ENCODE measurements around the gene B9D1.

DNA sequence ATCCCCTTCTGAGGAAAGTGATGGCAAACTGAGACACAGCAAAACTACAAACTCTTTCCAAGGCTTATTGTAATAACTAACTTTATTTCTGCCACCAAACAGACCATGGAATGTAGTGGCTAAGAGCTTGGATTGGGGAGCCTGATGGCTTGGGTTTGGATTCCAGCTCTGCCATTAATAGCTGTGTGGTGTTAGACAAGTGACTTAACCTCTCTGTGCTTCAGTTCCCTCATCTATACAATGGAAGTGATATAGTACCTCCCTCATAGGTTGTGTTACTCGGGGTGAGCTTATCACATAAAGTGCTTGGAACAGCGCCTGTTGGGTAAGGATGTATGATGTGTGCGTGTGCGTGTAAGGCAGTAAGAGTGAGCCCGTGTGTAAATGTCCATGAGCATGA lies 42.6 kb upstream of the B9D1 start:
- TF ChIP-seq POLR2AphosphoS5 (IDR thresholded peaks at IDR 0.05; ENCODE audit: low read depth, low read length): no peak
- TF ChIP-seq TAF1 (IDR thresholded peaks at IDR 0.05; ENCODE audit: borderline replicate concordance, insufficient read depth, low read length): no peak

Measured in PFSK-1 (cell line).